ENCODE measurements around the gene TNXB. TPM values are rescaled to one million over a fixed set of nuclear protein-coding genes. Genes with fewer than 3 reads are reported as not detected.
"Not testable (repeated sequence)": the region's sequence is repeated elsewhere in the genome, so short reads cannot be mapped to it uniquely, and the experiment has no call there.

TNXB gene
- total and polyA plus RNA-seq, 7 experiments from 2014 or later: 0.43 to 17.2 (median 12.5) TPM; not detected in 1

GRCh38 chr6:32060966-32061655 lies 48.0 kb downstream of the TNXB start:
- Mint-ChIP-seq H3K9me3 (no peaks in the 10 kb centered on the region), H3K27me3 (peaks cover 0 to 4% (median 0%) of the 10 kb centered on the region in 5 donors), H3K4me3 (no peak overlapping the region), H3K27ac (no peak overlapping the region), H3K36me3 (peaks cover 0 to 10% (median 0%) of the 10 kb centered on the region in 5 donors), H3K4me1 (no peaks in the 10 kb centered on the region)
- H3K4me1 ChIP-seq (ENCODE audit: control insufficient read depth in 2 of 2, insufficient read depth in 2 of 2, low read length in 2 of 2): no peaks in the 10 kb centered on the region
- H3K9me3 ChIP-seq (ENCODE audit: control insufficient read depth in 2 of 3, low read length in 3 of 3): no peaks in the 10 kb centered on the region
- ATAC-seq (no peak), DNase-seq (no peak)
- POLR2A ChIA-PET: interaction anchor here (0.6 kb wide), 1 partner anchor 911 kb away, joined by 3 read pairs; no protein-coding TSS in a partner anchor
- no peak overlapping the region for H3K27ac ChIP-seq (ENCODE audit: low read depth, low read length)
- intact Hi-C loops (cut with micrococcal nuclease): no loop called here
- CTCF ChIA-PET: no interaction called here
- H3K27me3 ChIP-seq (ENCODE audit: control insufficient read depth in 2 of 2, insufficient read depth in 2 of 2, low read length in 2 of 2): no peaks in the 10 kb centered on the region
- no peaks in the 10 kb centered on the region for H3K36me3 ChIP-seq (ENCODE audit: control insufficient read depth in 2 of 3, insufficient read depth in 3 of 3, low read length in 3 of 3)
- H3K4me3 ChIP-seq (ENCODE audit: low read length): no peak overlapping the region

GRCh38 chr6:32058511-32058963 lies 50.6 kb downstream of the TNXB start:
- Mint-ChIP-seq H3K27me3 (peaks cover 0 to 4% (median 0%) of the 10 kb centered on the region in 5 donors), H3K27ac (no peak overlapping the region), H3K4me1 (no peaks in the 10 kb centered on the region), H3K9me3 (peaks cover 0 to under 1% (median 0%) of the 10 kb centered on the region in 11 donors), H3K4me3 (no peak overlapping the region), H3K36me3 (peaks cover 0 to under 1% (median 0%) of the 10 kb centered on the region in 5 donors)
- H3K4me1 ChIP-seq (ENCODE audit: control insufficient read depth in 2 of 2, insufficient read depth in 2 of 2, low read length in 2 of 2): no peaks in the 10 kb centered on the region
- ChIA-PET POLR2A (no interaction called here), CTCF (interaction anchor here (1.6 kb wide), 1 partner anchor 10 kb away, joined by 4 read pairs; no protein-coding TSS in a partner anchor)
- H3K36me3 ChIP-seq (ENCODE audit: control insufficient read depth in 2 of 3, insufficient read depth in 3 of 3, low read length in 3 of 3): no peaks in the 10 kb centered on the region
- no peak overlapping the region for H3K4me3 ChIP-seq (ENCODE audit: low read length)
- no peak for ATAC-seq
- H3K27ac ChIP-seq (ENCODE audit: low read depth, low read length): no peak overlapping the region
- intact Hi-C loops (cut with micrococcal nuclease): no loop called here
- H3K9me3 ChIP-seq (ENCODE audit: control insufficient read depth in 2 of 3, low read length in 3 of 3): no peaks in the 10 kb centered on the region
- H3K27me3 ChIP-seq (ENCODE audit: control insufficient read depth in 2 of 2, insufficient read depth in 2 of 2, low read length in 2 of 2): no peaks in the 10 kb centered on the region
- no peak for DNase-seq

- DNase-seq (no peak), ATAC-seq (no peak)
- H3K36me3 Mint-ChIP-seq: no peaks in the 10 kb centered on the region
- intact Hi-C loops (cut with micrococcal nuclease): no loop called here
- H3K36me3 ChIP-seq (ENCODE audit: control insufficient read depth in 2 of 3, insufficient read depth in 3 of 3, low read length in 3 of 3): no peaks in the 10 kb centered on the region
- no peaks in the 10 kb centered on the region for H3K27me3 ChIP-seq (ENCODE audit: control insufficient read depth in 2 of 2, insufficient read depth in 2 of 2, low read length in 2 of 2)
- ChIA-PET POLR2A (no interaction called here), CTCF (interaction anchor here (1.6 kb wide), 1 partner anchor 9 kb away, joined by 4 read pairs; no protein-coding TSS in a partner anchor)
- H3K4me3 Mint-ChIP-seq: no peak overlapping the region
- H3K9me3 ChIP-seq (ENCODE audit: control insufficient read depth in 2 of 3, low read length in 3 of 3): no peaks in the 10 kb centered on the region
- peaks cover 0 to 4% (median 0%) of the 10 kb centered on the region in 5 donors for H3K27me3 Mint-ChIP-seq
- H3K4me1 ChIP-seq (ENCODE audit: control insufficient read depth in 2 of 2, insufficient read depth in 2 of 2, low read length in 2 of 2): no peaks in the 10 kb centered on the region
- peaks cover 0 to 2% (median 0%) of the 10 kb centered on the region in 11 donors for H3K9me3 Mint-ChIP-seq
- H3K27ac Mint-ChIP-seq: no peak overlapping the region
- H3K27ac ChIP-seq (ENCODE audit: low read depth, low read length): no peak overlapping the region
- no peak overlapping the region for H3K4me3 ChIP-seq (ENCODE audit: low read length)
- H3K4me1 Mint-ChIP-seq: no peaks in the 10 kb centered on the region
These were observed 51.2 kb downstream of the TNXB start for GRCh38 chr6:32057966-32058365.

GRCh38 chr6:32056254-32056653 lies 52.9 kb downstream of the TNXB start:
- DNase-seq: no peak
- CTCF ChIA-PET: interaction anchor here (0.8 kb wide), 1 partner anchor 103 kb away, joined by 4 read pairs; no protein-coding TSS in a partner anchor
- no peaks in the 10 kb centered on the region for H3K4me1 ChIP-seq (ENCODE audit: control insufficient read depth in 2 of 2, insufficient read depth in 2 of 2, low read length in 2 of 2)
- Mint-ChIP-seq H3K27ac (no peak overlapping the region), H3K36me3 (peaks cover 0 to 4% (median 0%) of the 10 kb centered on the region in 5 donors), H3K4me3 (no peak overlapping the region), H3K9me3 (peaks cover 0 to 2% (median 0%) of the 10 kb centered on the region in 11 donors), H3K27me3 (peaks cover 0 to 4% (median 0%) of the 10 kb centered on the region in 5 donors), H3K4me1 (no peaks in the 10 kb centered on the region)
- H3K9me3 ChIP-seq (ENCODE audit: control insufficient read depth in 2 of 3, low read length in 3 of 3): no peaks in the 10 kb centered on the region
- no peak overlapping the region for H3K27ac ChIP-seq (ENCODE audit: low read depth, low read length)
- no peaks in the 10 kb centered on the region for H3K36me3 ChIP-seq (ENCODE audit: control insufficient read depth in 2 of 3, insufficient read depth in 3 of 3, low read length in 3 of 3)
- intact Hi-C loops (cut with micrococcal nuclease): no loop called here
- POLR2A ChIA-PET: no interaction called here
- ATAC-seq: no peak
- H3K27me3 ChIP-seq (ENCODE audit: control insufficient read depth in 2 of 2, insufficient read depth in 2 of 2, low read length in 2 of 2): no peaks in the 10 kb centered on the region
- no peak overlapping the region for H3K4me3 ChIP-seq (ENCODE audit: low read length)

GRCh38 chr6:32055756-32056155 lies 53.4 kb downstream of the TNXB start:
- H3K4me1 Mint-ChIP-seq; H3K36me3 Mint-ChIP-seq; H3K4me3 Mint-ChIP-seq; intact Hi-C loops (cut with micrococcal nuclease); DNase-seq; POLR2A ChIA-PET; H3K27ac Mint-ChIP-seq; H3K9me3 ChIP-seq (ENCODE audit: control insufficient read depth in 2 of 3, low read length in 3 of 3); H3K27ac ChIP-seq (ENCODE audit: low read depth, low read length); H3K4me1 ChIP-seq (ENCODE audit: control insufficient read depth in 2 of 2, insufficient read depth in 2 of 2, low read length in 2 of 2); H3K4me3 ChIP-seq (ENCODE audit: low read length); H3K27me3 Mint-ChIP-seq; H3K27me3 ChIP-seq (ENCODE audit: control insufficient read depth in 2 of 2, insufficient read depth in 2 of 2, low read length in 2 of 2); H3K9me3 Mint-ChIP-seq; H3K36me3 ChIP-seq (ENCODE audit: control insufficient read depth in 2 of 3, insufficient read depth in 3 of 3, low read length in 3 of 3); ATAC-seq: not testable (repeated sequence)
- CTCF ChIA-PET: interaction anchor here (0.8 kb wide), 1 partner anchor 103 kb away, joined by 4 read pairs; no protein-coding TSS in a partner anchor

- H3K36me3 Mint-ChIP-seq; H3K9me3 Mint-ChIP-seq; ATAC-seq; H3K4me1 Mint-ChIP-seq; H3K36me3 ChIP-seq (ENCODE audit: control insufficient read depth in 2 of 3, insufficient read depth in 3 of 3, low read length in 3 of 3); H3K4me3 Mint-ChIP-seq; H3K27me3 Mint-ChIP-seq; intact Hi-C loops (cut with micrococcal nuclease); H3K27ac ChIP-seq (ENCODE audit: low read depth, low read length); H3K4me1 ChIP-seq (ENCODE audit: control insufficient read depth in 2 of 2, insufficient read depth in 2 of 2, low read length in 2 of 2); H3K27ac Mint-ChIP-seq; CTCF ChIA-PET; H3K4me3 ChIP-seq (ENCODE audit: low read length); H3K27me3 ChIP-seq (ENCODE audit: control insufficient read depth in 2 of 2, insufficient read depth in 2 of 2, low read length in 2 of 2); H3K9me3 ChIP-seq (ENCODE audit: control insufficient read depth in 2 of 3, low read length in 3 of 3); DNase-seq; POLR2A ChIA-PET: not testable (repeated sequence)
These were observed 55.8 kb downstream of the TNXB start for GRCh38 chr6:32053314-32053713.

GRCh38 chr6:32052626-32053025 lies 56.5 kb downstream of the TNXB start:
- DNase-seq; ATAC-seq; intact Hi-C loops (cut with micrococcal nuclease); H3K4me1 ChIP-seq (ENCODE audit: control insufficient read depth in 2 of 2, insufficient read depth in 2 of 2, low read length in 2 of 2); H3K9me3 Mint-ChIP-seq; H3K27ac ChIP-seq (ENCODE audit: low read depth, low read length); POLR2A ChIA-PET; H3K27me3 ChIP-seq (ENCODE audit: control insufficient read depth in 2 of 2, insufficient read depth in 2 of 2, low read length in 2 of 2); H3K4me3 ChIP-seq (ENCODE audit: low read length); H3K4me1 Mint-ChIP-seq; H3K9me3 ChIP-seq (ENCODE audit: control insufficient read depth in 2 of 3, low read length in 3 of 3); H3K27ac Mint-ChIP-seq; H3K36me3 Mint-ChIP-seq; CTCF ChIA-PET; H3K36me3 ChIP-seq (ENCODE audit: control insufficient read depth in 2 of 3, insufficient read depth in 3 of 3, low read length in 3 of 3); H3K4me3 Mint-ChIP-seq; H3K27me3 Mint-ChIP-seq: not testable (repeated sequence)

All from naive thymus-derived CD4-positive, alpha-beta T cell (primary cell).